ENCODE data around the gene ARHGAP20.

DNA sequence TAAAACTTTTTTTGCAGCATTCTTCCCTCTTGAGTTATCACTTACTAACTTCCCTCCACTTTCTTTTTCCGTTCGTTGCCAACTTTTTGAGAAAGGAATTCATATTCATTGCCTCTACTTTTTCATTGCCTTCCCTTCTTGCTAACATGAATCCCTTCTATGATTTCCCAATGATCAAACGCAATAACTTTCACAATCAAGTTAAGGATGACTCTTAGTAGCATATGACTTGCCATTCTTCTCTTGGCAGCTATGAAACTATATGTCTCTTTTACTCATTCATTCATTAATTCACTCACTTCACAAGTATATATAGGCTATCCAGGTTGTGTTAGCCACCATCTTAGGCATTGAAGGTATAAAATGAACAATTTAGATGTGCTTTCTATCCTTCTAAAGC, 16.6 kb upstream of the ARHGAP20 start:
- no peak for TF ChIP-seq EZH2 (IDR thresholded peaks at IDR 0.05; ENCODE audit: low read depth, unreplicated experiment)
- TF ChIP-seq CTCF (conservative IDR thresholded peaks at IDR 0.05; ENCODE audit: low read depth in 2 of 2), result no peak
- TF ChIP-seq REST (IDR thresholded peaks at IDR 0.05; ENCODE audit: unreplicated experiment), result no peak
- no peak for TF ChIP-seq POLR2AphosphoS5 (IDR thresholded peaks at IDR 0.05; ENCODE audit: low read depth)
- no peak for TF ChIP-seq CREB1 (CRISPR knock-in tag; IDR thresholded peaks at IDR 0.05; ENCODE audit: low read depth)
- TF ChIP-seq NANOG (IDR thresholded peaks at IDR 0.05; ENCODE audit: borderline replicate concordance), result no peak
- no peak for TF ChIP-seq ZNF114 (CRISPR knock-in tag; IDR thresholded peaks at IDR 0.05)
- no peak for TF ChIP-seq EZH2phosphoT487 (IDR thresholded peaks at IDR 0.05; ENCODE audit: unreplicated experiment)
- no peak for TF ChIP-seq STAT1 (IDR thresholded peaks at IDR 0.05; ENCODE audit: unreplicated experiment)
- no peak for TF ChIP-seq JUNB (IDR thresholded peaks at IDR 0.05; ENCODE audit: unreplicated experiment)

All from GM23338 (cell line).